HG03575 (cell line): ENCODE data around the gene NPL.

Experiments used
- ATAC-seq: cut with Tn5 transposase; IDR thresholded peaks from one replicate; pipeline ENCODE4 v1.9.1; 2021; ENCODE audit not compliant: unreplicated experiment, insufficient number of reproducible peaks, low FRiP score; ENCODE audit errors: extremely low read depth

Gene NPL

DNA sequence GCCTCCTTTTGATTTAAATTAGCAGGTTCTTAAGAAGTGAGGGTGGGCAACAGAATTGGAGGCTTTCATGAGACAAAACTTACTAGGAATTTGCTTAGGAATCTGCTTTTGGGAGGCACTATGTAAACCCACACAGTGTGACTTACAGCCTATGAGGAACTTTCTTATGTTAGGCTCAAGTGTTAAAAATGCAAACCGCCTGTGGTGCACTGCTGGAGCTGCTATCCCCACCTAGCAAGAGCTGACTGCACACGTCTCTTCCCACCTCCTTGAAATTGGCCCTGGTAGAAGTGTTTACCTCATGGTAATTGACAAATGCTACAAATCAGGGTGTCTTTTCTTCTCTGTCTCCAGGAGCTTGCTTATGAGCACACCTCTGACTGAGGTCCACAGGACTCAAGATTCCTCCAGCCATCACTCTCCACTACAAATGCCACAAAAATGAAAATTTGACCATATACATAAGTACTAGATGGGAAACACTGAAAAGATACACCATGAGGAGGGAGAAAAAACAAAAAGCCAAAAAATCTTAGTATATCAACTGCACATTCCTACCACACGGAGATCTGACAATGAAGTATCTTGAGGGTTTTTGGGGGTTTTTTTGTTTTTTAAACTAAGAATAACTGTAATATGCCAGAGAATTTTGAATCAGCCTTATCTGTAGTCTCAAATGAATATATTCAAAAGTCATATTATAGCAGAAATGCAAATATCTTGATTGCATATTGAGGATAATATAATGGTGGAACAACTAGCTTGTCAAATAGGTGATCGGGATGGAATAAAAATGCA lies 18.2 kb upstream of the NPL start:
- ATAC-seq: no peak

GRCh38 chr1:182777386-182777785 lies 12.2 kb upstream of the NPL start:
- no peak for ATAC-seq

- ATAC-seq: no peak
Measured at GRCh38 chr1:182778862-182779261, 10.7 kb upstream of the NPL start.

- no peak for ATAC-seq
Measured at GRCh38 chr1:182779530-182779929, 10.0 kb upstream of the NPL start.

DNA sequence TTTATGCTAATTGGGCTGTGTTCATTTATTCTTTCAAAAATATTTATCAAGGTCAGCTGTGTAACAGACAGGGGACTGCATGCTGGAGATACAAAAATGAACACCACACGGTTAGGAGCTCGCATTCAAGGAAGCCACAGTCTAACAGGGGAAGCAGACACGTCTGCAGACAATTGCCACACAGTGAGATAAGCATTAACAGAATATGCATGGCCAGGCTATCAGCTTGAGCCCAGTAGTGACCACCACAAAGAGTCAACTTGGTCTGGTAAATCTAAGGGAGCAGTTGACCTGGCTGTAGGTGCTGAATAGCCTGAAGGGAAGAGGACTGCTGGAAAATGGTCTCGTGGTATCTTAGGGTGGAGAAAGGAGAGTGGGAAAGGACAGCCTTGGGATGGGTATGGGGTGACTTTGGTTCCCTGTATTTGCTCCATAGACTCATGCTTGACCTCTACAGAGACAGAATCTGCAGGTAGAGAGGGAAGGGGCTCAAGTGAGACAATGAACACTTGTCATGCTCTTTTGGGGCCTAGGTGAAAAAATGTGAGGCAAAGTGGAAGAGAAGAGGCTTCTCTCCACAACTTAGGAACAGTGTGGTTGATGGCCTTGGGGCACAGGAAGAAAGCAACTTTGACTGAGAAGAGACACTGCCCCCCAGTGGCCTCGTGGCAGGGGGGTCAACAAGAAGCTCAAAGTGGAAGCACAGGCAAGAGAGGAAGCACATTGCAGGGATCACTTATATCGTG lies 7.6 kb upstream of the NPL start:
- no peak for ATAC-seq

GRCh38 chr1:182782587-182782913 lies 7.0 kb upstream of the NPL start:
- ATAC-seq: no peak

- ATAC-seq: no peak
Measured at GRCh38 chr1:182783068-182783467, 6.5 kb upstream of the NPL start.

- ATAC-seq: no peak
Measured at GRCh38 chr1:182784556-182785171, 4.9 kb upstream of the NPL start.

DNA sequence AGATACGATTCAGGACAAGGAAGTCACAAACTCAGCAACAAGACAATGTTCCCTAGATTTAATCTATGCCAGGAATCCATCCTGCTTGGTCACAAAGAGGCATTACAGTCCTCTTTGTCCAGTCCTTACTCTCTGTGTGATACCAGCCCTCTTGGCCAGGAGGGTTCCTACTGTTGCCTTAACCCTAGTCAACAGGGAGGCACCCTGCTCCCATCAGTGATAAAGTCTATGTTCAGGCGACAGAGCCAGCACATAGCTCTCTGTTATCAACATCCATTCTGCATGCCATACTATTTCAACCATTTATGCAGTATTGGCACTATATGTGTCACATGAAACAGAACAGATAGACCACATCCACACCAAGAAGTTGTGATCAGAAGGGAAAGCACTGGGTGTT lies 4.4 kb upstream of the NPL start:
- no peak for ATAC-seq

- ATAC-seq: no peak
Measured at GRCh38 chr1:182786223-182786994, 3.2 kb upstream of the NPL start.

GRCh38 chr1:182786995-182787324 lies 2.6 kb upstream of the NPL start:
- no peak for ATAC-seq

DNA sequence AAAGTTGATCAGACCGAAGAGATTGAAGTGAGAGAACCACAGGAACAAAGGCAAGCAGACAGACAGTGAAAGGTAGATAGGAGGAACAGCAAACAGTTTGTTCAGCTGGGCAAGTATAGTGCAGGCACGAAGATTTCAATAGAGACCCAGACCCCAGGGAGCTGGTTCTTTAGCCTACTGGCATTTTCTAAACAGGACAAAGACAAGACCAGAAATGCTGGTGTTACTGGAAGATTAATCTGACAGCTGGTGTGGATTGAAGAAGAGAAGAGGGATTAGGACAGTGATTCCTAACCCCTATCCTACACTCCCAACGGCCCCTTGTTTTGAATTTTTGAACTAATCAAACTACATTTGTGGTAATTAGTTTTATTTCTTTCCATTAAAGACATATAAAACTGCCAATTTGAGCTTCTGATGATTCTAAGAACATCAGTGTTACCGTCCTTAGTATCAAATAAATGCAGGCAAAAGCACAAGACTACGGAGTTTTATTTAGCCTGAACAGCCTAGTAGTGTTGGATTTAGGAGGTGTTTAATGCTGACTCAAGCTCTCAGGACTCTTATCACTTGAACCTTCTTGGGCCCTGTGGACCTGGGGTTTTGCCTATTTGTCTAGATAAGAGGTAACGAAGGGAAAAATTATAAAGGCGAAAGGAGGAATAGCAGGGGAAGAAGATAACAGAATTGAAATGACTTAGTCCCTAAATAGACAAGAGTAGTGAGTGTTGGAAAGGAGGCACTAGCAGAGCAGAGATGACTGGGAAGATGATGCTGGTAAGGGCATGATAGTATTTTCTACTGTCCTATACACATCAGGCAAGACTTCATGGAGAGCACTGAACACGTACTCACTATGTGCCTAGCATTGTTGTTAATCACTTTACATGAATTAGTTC lies 2.0 kb downstream of the NPL start:
- ATAC-seq: no peak

GRCh38 chr1:182794091-182794490 lies 4.5 kb downstream of the NPL start:
- ATAC-seq: no peak

- ATAC-seq: no peak
Measured at GRCh38 chr1:182794676-182795201, 5.2 kb downstream of the NPL start.

GRCh38 chr1:182795563-182796228 lies 6.1 kb downstream of the NPL start:
- no peak for ATAC-seq

DNA sequence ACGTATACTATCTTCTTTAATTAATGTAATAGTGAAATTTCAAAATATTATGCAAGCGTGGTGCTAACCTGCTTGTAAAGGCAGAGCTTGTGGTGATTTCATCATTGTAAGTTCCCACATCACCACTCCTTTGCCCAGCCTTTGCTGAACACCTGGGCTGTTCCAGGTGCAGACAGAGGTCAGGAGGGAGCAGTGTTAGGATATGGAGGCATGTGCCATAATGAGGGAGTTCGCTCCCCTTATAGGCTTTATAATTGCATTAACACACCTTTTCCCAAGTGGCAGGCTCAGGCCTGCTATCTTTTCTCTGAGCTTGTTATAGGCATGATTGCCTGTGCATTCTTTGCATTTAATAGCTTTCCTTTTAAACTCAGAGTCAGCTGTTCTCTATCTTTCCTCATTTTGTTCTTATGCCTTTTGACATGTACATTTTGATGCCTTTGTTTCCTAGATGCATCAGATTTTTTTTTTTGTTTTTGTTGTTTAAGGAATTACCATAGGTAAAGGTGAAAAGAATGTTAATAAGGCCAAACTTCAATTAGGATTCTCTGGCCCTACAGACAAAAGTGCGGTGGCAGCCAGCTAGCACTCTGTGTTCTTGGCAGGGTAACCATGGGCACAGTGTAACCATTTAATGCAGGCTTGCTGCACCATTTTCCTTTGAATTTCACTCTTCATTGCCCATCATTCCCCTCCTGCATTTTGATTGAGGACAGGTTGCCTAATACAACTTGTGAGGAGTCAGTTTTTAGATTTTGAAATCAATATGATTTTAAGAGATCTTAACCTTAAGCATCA lies 12.6 kb downstream of the NPL start:
- ATAC-seq: no peak

- no peak for ATAC-seq
Measured at GRCh38 chr1:182803846-182804245, 14.3 kb downstream of the NPL start.
